GM12892 (cell line): ENCODE results near the gene SLC7A6.

ENCODE experiments used
- DNase-seq: peaks from one replicate; pipeline ENCODE4 v3.0.0; 2011; ENCODE audit not compliant: insufficient read length
- FAIRE-seq: peaks from 2 replicates; lab custom pipeline; 2011; peaks lifted over from hg19 to GRCh38; lab: Jason Lieb, UNC
- POLR2A ChIP-seq: IDR thresholded peaks from 2 replicates; pipeline ENCODE4 v1.6.1; 2011; ENCODE audit warnings: low read depth, low read length, control low read depth
- POLR2AphosphoS5 ChIP-seq: IDR thresholded peaks from 2 replicates; pipeline ENCODE4 v1.6.1; 2011; ENCODE audit warnings: low read depth, low read length, control low read depth
- TAF1 ChIP-seq: IDR thresholded peaks from 2 replicates; pipeline ENCODE4 v1.6.1; 2011; ENCODE audit warnings: low read depth, mild to moderate bottlenecking, control low read depth, low read length, borderline replicate concordance

Gene SLC7A6

DNA sequence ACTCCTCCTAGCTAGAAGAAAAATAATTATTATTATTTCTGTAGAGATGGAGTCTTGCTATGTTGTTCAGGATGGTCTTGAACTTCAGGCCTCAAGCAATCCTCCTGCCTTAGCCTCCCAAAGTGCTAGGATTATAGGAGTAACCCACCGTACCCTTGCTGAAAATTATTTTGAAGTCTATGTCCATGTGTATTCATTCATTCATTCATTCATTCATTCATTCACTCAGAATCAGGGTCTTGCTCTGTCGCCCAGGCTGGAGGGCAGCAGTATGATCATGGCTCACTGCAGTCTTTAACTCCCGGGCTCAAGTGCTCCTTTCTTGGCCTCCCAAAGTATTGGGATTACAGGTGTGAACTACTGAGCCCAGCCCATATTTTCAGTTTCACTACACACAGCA, 42.3 kb downstream of the SLC7A6 start:
- TF ChIP-seq POLR2A (no peak), POLR2AphosphoS5 (no peak), TAF1 (no peak)
- FAIRE-seq (no peak), DNase-seq (no peak)

DNA sequence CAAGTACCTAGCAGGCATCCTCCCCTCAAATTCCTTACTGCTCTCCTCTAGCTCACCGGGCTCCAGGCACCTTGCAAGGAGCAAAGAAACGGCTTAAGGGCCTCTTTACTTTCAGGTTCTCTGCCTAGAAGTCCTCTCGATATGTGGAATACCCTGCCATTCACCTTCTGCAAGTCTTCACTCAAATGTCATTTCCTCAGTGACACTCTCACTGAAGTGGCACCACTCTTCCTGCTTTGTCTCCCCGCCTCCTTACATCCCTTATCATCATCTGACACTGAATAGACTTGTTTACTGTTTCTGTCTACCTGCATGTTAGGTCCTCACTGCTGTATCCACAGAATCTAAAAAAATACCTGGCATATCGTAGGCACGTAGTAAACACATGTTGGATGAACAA, 45.5 kb downstream of the SLC7A6 start:
- FAIRE-seq = no peak
- no peak for DNase-seq
- TF ChIP-seq POLR2AphosphoS5 (no peak), POLR2A (no peak), TAF1 (no peak)

DNA sequence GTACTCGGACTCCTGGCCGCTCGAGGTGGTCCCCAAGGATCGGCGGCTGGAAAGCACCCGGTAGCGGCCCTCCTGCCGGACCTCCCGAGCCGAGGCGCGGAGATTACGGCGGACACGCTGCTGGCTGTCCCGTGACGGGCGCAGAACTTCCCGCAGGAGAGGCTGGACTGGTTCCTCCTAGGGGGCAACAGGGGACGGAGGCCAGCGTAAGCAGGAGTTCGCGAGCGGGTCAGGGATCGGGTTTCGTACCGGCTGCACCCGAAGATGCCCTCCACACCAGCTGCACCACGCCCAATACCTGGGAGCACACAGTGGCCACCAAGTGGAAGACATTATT, 46.1 kb downstream of the SLC7A6 start:
- DNase-seq (no peak), FAIRE-seq (no peak)
- TF ChIP-seq POLR2AphosphoS5 (no peak), TAF1 (no peak), POLR2A (no peak)

DNA sequence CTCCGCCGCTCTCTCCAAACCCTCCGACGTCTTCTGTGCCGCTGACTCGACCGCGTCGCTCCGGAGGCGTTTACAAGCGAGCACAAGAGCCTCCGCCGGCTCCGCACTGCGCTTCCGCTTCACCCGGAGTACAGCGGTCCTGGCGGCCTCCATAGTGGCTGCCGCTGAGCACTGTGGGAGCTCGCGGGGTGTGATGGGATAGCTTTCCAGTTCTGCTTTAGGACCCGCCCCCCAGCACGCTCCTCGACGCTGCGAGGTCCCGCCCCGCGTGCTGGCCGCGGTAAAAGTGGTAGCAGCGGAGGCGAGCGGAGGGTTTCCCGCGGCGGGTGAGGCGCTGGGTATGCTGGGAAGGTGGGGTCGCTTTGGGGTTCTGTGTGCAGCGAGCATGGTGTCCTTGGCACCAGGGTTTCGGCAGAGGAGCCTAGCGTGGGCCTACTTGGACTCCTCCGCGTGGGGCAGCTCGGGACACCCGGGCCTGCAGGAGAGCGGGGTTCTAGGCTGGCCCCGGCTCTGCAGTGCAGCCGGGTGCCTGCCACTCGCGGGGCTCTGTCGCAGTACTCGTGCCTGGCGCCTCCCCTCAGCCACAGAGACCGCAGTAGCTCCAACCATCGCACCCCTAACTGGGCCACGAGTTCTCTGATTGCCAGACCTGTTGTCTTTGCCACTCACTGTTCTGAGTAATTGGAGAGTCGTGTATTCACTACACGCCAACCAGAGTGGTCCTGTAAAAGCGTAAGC, 46.6 kb downstream of the SLC7A6 start, which contains the start of the genes PRMT7 and SLC7A6OS:
TSS of gene PRMT7 (plus strand) at position 246 of the 738 bp plus-strand sequence. CDS start 4,961 bp downstream, outside the sequence.
TSS of gene SLC7A6OS (minus strand) at position 173 of the 738 bp plus-strand sequence. CDS start at position 153, 20 bp downstream.
- TF ChIP-seq POLR2AphosphoS5 (peak; percentile 94), TAF1 (peak; percentile 89), POLR2A (peak; percentile 96)
- FAIRE-seq (peak; percentile 94), DNase-seq (peak; percentile 96)

DNA sequence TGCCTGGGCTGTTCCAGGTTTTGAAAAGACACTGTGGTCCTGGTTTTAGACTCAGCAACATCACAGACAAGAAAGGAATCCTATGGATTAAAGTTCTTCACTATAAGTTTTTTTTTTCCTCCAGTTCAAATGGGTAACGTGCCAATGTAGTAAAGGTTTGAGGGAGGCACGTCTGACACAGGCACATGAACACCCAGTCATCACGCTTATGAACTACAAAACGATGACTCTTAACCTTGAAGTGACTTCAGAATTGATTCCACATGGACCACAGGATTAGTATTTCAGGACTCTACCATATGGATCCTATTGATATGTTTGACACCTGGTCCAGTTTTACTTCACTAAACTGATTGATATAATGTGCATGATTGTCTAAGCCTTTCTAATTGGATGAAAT, 48.8 kb downstream of the SLC7A6 start:
- no peak for FAIRE-seq
- no peak for DNase-seq
- no peak for TF ChIP-seq POLR2AphosphoS5
- TF ChIP-seq POLR2A = no peak
- TF ChIP-seq TAF1 = no peak

DNA sequence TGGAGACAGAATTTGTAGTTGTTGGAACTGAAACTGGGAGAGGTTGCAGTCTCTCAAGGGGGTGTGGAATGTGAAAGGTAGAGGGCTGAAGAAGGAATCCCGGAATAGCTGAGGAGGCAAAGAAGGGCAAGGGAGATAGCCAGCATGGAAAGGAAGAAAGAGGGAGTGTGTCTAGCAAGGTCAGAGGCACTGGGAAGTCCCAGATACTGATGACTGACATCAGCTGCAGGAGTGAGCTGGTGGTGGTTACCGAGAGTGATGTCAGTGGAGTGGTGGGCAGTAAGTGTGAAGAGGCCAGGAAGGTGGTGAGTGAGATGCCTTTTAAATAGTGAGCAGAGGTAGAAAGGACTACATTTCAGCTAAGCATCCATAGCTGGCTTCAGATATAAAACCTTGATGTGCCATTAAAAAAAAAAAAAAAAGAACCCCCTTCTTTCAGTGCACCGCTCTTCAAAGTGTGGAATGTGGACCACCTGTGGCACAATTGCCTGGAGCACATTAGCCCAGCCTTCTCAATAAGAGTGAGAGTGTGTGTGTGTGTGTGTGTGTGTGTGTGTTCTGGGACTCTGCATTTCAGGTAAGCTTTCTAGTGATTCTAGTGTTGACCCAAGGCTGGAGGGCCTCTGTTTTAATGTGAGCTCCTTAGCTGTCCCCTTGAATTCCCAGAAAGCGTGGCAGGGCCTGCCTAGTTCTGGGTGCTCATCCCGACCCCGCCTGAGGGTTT, 55.0 kb downstream of the SLC7A6 start:
- FAIRE-seq (peak; percentile 84), DNase-seq (peak; percentile 33)
- no peak for TF ChIP-seq TAF1
- TF ChIP-seq POLR2A = no peak
- TF ChIP-seq POLR2AphosphoS5 = no peak

DNA sequence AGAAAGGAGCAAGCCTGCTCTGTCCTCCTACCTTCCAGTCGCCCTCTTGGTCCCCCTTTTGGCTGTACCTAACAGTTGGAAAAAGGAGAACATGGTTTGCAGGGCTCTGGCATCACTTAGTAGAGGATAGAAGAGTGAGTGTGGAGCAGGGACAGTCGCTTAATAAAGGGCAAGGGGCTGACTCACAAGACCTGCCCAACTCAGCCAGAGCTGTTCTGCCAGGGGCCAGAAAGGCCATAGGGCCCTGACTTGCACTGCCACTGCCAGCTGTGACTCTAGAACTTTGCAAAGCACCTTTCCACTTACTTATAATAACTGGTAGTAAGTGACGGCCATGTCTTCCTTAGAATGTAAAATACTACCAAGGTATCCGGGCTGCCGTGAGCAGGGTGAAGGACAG, 60.0 kb downstream of the SLC7A6 start:
- FAIRE-seq = no peak
- TF ChIP-seq TAF1 (no peak), POLR2AphosphoS5 (no peak), POLR2A (no peak)
- no peak for DNase-seq

DNA sequence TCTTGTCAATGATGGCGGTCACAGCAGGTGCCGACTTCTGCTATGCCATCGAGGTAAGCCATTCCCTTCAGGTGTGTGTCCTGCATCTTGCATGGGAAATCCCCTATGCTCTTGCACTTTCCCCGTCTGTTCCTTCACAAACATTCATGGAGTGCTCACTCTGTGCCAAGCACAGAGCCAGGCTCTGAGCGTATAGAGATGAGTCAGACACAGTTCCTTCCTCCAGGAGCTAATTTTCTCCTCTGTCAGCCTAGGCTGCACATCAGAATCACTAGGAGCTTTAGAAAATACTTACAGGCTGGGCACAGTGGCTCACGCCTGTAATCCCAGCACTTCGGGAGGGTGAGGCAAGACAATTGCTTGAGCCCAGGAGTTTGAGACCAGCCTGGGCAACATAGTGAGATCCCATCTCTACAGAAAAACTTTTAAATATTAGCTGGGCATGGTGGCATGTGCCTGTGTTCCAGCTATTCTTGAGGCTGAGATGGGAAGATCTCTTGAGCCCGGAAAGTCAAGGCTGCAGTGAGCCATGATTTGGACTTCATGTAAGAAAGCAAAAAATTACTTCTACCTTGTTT, 60.5 kb downstream of the SLC7A6 start:
- DNase-seq (no peak), FAIRE-seq (no peak)
- no peak for TF ChIP-seq TAF1
- TF ChIP-seq POLR2AphosphoS5 = no peak
- TF ChIP-seq POLR2A = no peak

DNA sequence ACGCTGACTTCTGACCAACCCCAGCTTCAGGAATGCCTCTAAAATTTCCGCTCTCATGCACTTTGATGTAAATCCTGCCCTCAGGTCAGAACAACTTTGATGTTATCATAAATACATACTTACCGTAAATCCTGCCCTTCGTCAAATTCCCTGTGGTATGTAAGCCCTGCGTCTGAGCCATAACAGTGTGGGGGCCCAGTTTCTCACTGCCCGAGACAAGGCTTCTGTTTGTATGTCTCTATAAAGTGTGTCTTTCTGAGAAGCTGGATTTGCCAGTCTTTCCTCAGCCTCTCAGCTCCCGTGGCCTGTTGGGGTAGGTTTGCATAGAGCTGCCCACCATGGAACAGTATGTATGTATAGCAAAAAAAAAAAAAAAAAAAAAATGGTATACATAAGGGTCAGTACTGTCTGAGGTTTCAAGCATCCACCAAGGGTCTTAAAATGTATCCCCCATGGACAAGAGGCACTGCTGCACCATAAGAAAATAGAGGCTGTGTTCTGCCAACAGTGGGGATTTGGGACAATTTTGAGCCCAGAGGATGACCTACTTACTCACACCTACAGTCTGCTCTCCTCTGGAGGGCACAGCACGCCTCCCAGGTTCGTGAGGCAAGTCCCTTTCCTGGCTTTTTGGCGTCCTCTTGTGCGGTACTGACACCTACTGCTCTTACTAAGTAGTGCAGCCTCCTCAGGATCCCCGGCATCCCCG, 64.0 kb downstream of the SLC7A6 start:
- TF ChIP-seq TAF1 (no peak), POLR2AphosphoS5 (no peak), POLR2A (no peak)
- FAIRE-seq = peak; percentile 89

DNA sequence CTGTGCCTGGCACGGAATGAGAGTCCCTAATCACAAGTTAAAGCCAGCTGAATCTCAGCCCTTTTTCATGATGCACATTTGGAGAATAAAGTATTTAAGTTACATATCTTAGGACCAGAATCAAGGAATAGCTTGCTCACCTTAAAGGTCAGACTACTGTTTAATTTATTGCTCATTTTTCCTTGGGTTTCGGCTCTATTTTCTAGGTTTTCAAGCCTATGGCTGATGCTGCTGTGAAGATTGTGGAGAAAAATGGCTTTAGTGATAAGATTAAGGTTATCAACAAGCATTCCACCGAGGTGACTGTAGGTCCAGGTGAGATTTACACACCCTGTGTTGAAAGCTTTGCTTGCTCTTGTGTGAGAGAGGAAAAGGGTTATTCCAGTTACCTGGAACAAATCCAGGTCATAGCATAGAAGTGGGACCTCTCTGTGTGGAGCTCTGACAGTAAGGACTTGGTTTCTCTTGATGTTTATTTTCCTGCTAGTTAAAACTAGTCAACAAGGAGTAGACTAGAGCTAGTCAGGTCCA, 64.6 kb downstream of the SLC7A6 start:
- FAIRE-seq (no peak), DNase-seq (no peak)
- TF ChIP-seq POLR2AphosphoS5 (no peak), TAF1 (no peak), POLR2A (no peak)

More for the DNA sequence above, 64.0 kb downstream of the SLC7A6 start:
- peak; percentile 73 for DNase-seq

DNA sequence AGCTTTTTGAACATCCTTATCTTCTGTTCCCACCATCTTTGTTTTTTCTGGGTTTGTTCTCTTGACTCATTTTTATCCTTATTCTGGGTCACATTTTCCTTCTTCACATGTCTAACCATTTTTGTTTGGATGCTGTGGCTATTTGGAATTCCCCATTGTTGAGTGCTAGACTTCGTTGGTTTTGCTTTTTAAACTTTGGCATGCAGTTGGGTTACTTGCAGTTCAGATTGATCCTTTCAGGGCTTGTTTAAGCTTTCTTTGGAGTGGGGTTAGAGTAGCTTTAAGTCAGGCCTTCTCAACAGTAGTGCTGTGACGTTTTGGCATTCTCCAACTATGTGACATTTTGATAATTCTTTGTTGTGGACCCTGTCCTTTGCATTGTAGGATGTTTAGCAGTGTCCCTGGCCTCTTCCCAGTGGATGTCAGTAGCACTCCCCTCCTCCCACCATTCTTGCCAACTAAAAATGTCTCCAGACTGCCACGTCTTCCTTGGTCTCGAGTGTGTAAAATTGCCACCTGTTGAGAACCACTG, 67.6 kb downstream of the SLC7A6 start:
- TF ChIP-seq POLR2A (no peak), TAF1 (no peak), POLR2AphosphoS5 (no peak)

More for the DNA sequence above, 67.6 kb downstream of the SLC7A6 start:
- FAIRE-seq (no peak), DNase-seq (no peak)
